RPMI8226 (cell line): ENCODE data around the gene FAM20B.

ENCODE experiments used
- DNase-seq: peaks from one replicate; pipeline ENCODE4 v3.0.0-alpha.2; 2015

FAM20B gene

GRCh38 chr1:179053486-179053885 is 27.8 kb downstream of the FAM20B start:
- DNase-seq: no peak

DNA sequence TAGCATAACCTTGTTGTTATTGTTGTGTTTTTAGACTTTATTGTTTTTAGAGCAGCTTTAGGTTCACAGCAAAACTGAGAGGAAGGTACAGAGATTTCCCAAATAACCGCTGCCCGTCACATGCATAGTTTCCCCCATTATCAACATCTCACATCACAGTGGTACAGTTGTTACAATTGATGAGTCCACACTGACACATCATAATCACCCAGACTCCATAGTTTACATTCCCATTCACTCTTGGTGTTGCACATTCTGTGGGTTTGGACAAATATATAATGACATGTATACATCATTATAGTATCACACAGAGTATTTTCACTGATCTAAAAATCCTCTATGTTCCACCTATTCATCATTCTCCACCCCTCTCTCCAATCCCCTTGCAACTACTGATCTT is 30.2 kb downstream of the FAM20B start:
- DNase-seq: no peak

- DNase-seq: no peak
Observed at GRCh38 chr1:179058487-179059483, 33.1 kb downstream of the FAM20B start.

DNA sequence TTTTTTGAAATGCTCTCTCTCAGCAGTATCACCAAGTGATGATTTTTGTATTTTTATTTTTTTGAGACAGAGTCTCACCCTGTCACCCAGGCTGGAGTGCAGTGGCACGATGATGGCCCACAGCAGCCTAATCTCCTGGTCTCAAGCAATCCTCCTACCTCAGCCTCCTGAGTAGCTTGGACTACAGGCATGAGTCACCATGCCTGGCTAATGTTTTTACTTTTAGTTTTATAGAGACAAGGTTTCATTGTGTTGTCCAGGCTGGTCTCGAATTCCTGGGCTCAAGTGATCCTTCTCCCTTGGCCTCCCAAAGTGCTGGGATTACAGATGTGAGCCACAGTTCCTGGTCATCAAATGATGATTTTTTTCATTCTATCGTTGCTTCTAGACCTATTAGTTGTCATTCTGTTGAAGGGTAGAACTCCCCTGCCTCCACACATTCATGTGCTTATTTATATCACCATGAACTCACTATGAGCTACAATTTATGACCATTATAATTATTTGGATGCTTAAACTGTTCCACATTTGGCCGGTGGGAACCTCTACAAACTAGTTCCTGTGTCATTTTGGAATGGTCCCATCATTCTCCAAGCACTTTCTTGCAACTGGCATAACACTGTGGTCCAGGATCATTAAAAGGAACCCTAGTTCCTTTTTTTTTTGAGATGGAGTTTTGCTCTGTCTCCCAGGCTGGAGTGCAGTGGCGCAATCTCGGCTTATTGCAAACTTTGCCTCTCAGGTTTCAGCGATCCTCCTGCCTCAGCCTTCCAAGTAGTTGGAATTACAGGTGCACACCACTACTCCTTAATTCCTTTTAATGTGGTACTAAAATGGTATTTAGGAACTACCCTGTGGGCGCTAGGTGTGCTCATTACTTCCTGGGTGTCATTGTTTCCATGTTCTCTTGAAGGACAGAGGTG is 35.9 kb downstream of the FAM20B start:
- DNase-seq: no peak

DNA sequence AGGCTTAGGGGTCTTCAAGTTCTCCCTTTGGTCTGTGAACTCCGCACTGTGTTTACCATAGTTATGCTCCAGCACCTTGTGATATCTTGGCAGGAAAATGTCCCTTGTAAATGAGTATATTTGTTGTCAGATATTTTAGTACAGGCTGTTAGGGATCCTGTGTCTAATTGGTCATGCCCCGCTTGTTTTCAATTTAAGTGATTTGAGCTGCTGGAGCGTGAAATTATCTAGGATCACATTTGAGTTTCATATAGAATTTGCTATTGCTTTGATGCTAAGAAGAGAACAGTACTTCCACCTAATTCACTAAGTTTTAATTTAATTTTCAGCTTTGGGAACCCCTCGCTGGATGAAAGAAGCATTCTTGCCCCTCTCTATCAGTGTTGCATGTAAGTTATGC is 40.8 kb downstream of the FAM20B start:
- DNase-seq: no peak

DNA sequence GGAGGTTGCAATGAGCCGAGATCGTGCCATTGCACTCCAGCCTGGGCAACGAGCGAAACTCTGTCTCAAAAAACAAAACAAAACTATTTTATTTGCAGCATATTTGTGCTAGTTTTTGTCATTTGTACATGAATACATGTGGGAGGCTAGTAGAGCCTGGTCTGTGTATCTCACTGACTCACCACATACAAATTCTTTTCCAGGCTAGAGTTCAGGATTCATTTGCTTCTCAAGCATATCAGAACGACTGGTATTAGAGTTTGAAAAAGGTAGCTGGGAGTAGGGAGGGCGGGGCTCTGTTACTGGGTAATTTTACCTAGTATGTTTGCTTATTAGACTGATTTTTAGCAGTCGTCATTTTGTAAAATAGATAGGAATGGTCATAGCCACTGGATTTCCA is 51.7 kb downstream of the FAM20B start:
- DNase-seq: no peak

DNA sequence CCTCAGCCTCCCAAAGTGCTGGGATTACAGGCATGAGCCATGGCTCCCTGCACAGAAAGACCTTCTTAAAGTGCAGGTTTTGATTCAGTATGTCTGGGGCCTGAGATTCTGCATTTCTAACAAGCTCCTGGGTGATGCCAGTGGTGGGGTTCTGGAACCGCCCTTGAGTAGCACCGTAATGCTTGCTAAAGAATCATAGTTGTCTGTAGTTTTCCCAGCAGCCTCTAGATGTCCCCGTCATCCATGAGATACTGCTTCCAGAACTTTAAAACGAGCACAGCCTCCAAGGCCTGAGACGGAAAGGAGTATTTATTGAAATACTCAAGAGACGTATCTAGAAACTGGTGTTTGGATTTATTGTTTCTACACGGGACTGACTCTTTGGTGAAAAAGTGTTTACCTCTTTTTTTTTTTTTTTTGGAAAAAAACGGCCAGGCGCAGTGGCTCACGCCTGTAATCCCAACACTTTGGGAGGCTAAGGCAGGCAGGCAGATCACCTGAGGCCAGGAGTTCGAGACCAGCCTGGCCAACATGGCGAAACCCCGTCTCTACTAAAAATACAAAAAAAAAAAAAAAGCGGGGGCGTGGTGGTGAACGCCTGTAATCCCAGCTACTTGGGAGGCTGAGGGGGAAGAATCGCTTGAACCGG is 53.5 kb downstream of the FAM20B start:
- DNase-seq: peak; percentile 84

- DNase-seq: peak; percentile 58
Observed at GRCh38 chr1:179080866-179081686, 55.4 kb downstream of the FAM20B start.

DNA sequence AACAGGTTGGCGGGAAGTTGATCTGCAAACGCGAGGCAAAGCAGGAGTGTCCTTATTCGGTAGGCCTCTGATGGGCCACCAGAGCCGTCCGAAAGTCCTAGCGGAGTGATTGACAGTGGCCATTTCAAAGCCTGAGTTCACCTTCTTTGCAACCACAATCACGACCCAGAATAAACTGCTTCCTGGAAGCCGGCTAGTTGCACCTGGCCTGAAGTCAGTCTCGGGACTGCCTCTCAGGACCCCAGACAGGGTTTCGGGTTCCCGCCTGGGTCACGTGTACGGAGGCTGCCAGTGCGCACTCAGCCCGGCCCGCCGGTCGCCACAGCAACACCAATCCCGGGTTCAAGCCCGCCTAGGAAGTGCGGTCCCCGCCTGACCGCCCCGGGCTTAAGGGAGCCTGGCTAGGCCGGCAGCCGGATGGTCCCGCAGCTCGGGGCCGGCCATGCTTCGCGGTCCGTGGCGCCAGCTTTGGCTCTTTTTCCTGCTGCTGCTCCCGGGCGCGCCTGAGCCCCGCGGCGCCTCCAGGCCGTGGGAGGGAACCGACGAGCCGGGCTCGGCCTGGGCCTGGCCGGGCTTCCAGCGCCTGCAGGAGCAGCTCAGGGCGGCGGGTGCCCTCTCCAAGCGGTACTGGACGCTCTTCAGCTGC is 56.1 kb downstream of the FAM20B start, which contains the start of gene TOR3A:
TOR3A (plus strand) TSS at position 384 of the 646 bp plus-strand sequence; CDS start at position 443, 59 bp downstream.
- peak; percentile 98 for DNase-seq

DNA sequence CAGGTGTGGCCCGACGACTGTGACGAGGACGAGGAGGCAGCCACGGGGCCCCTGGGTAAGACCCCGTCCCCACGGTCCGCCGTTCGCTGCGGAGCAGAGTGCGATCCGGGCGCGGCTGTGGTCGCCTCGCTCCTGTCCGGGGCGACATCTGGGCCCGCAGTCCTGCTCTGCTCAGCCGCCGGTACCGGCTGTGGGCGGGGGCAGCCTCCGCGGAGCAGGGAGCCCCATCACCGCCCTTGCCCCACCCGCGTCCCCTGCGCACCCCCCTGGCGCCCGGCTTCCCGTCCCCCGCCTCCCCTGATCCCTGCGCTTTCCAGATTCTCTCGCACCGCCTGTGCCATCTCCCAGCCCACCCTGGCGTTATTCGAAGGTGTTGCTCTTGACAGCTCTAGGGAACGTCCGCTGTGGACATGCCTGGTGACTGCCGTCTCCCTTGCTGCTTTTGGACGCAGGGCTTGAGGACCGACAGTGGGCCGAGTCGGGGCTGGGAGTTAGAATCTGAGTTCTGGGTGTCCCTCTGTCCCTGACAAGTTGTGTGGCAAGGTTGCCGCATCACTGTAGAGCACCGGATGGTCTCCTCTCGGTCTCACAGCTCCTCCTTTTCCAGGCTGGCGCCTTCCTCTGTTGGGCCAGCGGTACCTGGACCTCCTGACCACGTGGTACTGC is 56.8 kb downstream of the FAM20B start:
- DNase-seq: peak; percentile 62

DNA sequence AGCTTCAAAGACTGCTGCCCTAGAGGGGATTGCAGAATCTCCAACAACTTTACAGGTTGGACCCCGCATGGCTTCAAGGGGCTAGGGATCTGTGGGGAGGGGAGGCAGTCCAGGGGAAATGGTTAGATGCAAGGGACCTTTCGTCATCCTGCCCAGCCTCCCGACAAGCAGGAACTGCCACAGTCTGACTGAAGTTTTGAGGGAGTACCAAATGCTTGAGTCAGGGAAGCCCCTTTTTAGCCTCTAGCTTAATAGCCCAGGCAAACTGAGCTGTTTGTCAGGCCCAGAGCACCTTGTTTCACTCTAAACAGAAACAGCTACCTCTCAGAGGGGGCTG is 57.3 kb downstream of the FAM20B start:
- DNase-seq: peak; percentile 39

DNA sequence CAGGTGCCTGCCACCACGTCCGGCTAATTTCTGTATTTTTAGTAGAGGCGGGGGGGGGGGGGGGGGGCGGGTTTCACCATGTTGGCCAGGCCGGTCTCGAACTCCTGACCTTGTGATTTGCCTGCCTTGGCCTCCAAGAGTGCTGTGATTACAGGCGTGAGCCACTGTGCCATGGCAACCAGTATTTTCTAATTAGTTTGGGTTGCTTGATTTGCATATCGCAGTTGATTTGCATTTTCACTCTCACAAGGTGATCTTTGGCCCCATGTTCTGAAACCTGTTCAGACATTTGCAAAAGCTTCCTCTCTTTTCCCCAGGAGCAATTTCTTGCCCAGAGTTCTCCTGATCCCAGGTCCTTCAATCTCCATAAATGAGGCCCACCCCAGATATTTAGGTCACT is 57.8 kb downstream of the FAM20B start:
- peak; percentile 74 for DNase-seq

GRCh38 chr1:179087665-179088064 is 62.0 kb downstream of the FAM20B start:
- DNase-seq: no peak

- DNase-seq: no peak
Observed at GRCh38 chr1:179089827-179090482, 64.3 kb downstream of the FAM20B start.

DNA sequence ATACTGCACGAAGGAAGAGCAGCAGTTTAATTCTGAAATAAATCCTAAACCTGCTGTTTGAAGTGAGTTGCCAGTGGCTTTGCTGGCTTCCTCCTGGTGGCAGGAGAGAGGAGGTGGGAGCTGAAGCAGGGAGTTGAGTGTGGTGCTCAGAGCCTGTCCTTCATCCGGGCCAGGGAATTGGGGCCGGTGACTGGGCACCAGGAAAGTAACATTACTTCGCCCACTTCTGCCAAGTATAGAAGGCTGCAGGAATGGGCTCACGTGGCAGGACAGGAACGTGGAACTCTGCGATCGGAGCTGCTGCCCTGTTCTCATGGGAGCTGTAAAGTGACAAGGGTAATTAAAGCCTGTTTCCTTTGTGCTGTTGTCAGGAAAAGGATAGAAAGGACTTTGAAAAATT is 64.8 kb downstream of the FAM20B start:
- DNase-seq: no peak

DNA sequence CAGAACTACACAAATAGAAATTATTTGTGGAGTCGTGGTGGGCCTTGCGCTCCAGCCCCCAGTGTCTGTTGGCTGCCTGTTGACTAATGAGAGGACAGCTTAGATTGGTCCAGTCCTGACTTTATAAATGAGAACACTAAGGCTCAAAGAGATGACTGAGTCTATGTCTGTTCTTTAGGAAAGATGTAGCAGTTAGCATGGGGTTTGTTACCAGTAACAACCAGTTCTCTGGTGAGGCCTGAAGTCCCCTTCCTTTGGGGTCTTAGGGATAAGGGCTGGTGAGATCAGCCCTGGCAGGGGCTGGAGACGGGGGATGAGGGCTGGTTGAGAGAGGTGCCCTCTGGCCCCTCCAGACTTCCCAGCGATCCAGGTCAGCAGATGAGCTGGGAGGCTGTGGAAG is 65.2 kb downstream of the FAM20B start:
- no peak for DNase-seq

DNA sequence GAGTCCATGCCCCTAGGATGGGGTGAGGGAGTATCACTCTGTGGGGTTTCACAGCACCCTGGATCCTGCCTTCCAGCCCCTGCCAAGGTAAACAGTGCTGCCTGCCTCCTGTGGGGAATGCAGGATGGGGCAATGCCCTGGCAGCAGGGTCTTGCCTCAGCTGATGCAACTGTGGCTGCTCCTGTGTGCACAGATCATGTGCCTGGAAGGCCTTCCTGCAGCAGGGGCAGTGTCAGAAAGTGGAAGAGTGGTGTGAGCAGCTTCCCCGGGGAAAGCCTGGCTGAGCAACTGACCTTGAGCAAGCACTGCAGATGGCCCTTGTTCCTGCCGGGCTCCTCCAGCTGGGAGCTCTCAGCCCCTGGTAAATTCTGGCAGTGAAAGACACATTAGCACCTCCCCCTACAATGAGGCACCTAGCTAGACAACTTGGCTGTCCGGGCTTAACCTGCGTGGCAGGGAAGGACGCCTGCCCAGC is 66.0 kb downstream of the FAM20B start:
- DNase-seq: no peak

DNA sequence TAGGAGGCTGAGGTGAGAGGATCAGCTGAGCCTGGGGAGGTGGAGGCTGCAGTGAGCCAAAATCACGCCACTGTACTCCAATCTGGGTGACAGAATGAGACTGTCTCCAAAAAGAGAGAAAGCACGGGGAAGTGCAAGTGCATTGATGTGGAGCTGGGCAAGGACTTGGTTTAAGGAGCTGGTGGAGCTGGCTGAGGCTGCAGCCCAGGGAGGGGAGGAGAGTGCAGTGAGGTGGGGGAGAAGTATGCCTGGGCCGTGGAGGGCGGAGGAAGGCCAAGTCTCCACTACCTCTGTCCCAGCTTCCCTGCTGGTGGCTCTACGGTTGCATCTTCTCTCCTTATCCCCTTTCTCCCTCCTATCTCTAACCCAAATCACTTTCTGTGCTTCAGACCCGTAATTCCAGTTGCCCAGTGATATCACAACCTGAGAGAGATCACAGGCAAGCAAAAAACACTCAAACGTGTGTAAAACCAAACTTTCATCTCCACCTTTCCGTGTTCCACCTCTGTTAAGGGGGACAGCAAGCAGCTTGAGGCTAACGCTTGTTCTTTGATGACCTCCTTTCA is 67.3 kb downstream of the FAM20B start:
- no peak for DNase-seq

DNA sequence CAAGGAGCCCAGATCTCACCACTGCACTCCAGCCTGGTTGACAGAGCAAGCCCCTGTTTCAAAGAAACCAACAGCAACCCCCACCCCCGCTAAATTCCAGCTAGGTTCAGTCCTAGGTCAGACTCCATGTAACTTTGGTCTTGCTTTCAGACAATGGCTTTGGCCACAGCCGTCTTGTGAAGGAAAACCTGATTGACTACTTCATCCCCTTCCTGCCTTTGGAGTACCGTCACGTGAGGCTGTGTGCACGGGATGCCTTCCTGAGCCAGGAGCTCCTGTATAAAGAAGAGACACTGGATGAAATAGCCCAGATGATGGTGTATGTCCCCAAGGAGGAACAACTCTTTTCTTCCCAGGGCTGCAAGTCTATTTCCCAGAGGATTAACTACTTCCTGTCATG is 69.1 kb downstream of the FAM20B start:
- no peak for DNase-seq

GRCh38 chr1:179095377-179095776 is 69.7 kb downstream of the FAM20B start:
- no peak for DNase-seq
